HG02884 (cell line): ENCODE data around the gene BAD.

Experiments used
- ATAC-seq: cut with Tn5 transposase; IDR thresholded peaks from one replicate; pipeline ENCODE4 v1.9.1; 2021; ENCODE audit warnings: mild to moderate bottlenecking, moderate library complexity; ENCODE audit not compliant: unreplicated experiment

BAD gene

GRCh38 chr11:64297699-64298358 is 13.4 kb upstream of the BAD start:
- ATAC-seq = no peak

GRCh38 chr11:64296830-64297698 is 12.6 kb upstream of the BAD start:
- no peak for ATAC-seq

GRCh38 chr11:64296236-64296635 is 11.8 kb upstream of the BAD start:
- ATAC-seq = no peak

GRCh38 chr11:64295760-64296159 is 11.3 kb upstream of the BAD start:
- no peak for ATAC-seq

GRCh38 chr11:64294774-64295173 is 10.3 kb upstream of the BAD start:
- ATAC-seq = no peak

GRCh38 chr11:64292460-64293254 is 8.2 kb upstream of the BAD start:
- ATAC-seq = no peak

- ATAC-seq = no peak
These were observed 7.4 kb upstream of the BAD start for GRCh38 chr11:64291752-64292459.

- no peak for ATAC-seq
These were observed 6.8 kb upstream of the BAD start, which contains the start of gene KCNK4 for GRCh38 chr11:64291262-64291751. Gene KCNK4, plus strand, starts transcription at chr11:64291302. Its CDS starts 1,717 bp downstream, at chr11:64293019.

- no peak for ATAC-seq
These were observed 6.1 kb upstream of the BAD start for GRCh38 chr11:64290352-64291261.

GRCh38 chr11:64289002-64289564 is 4.6 kb upstream of the BAD start:
- no peak for ATAC-seq

- ATAC-seq = no peak
These were observed 3.9 kb upstream of the BAD start for GRCh38 chr11:64288353-64288750.

- ATAC-seq = no peak
These were observed 3.3 kb upstream of the BAD start for GRCh38 chr11:64287676-64288352.

GRCh38 chr11:64286801-64287159 is 2.3 kb upstream of the BAD start:
- ATAC-seq = no peak

- ATAC-seq = no peak
These were observed 1.7 kb upstream of the BAD start for GRCh38 chr11:64285885-64286800.

- ATAC-seq = peak; percentile 49
These were observed 758 bp upstream of the BAD start, which contains the start of gene GPR137 for GRCh38 chr11:64284962-64285884. Gene GPR137, plus strand, starts transcription at chr11:64285848. Its CDS starts 677 bp downstream, at chr11:64286525.

GRCh38 chr11:64283092-64283491 is 1.4 kb downstream of the BAD start:
- no peak for ATAC-seq
